Keratinocyte (primary cell): ENCODE data around the gene TKT.
"Not testable (repeated sequence)": the region's sequence is repeated elsewhere in the genome, so short reads cannot be mapped to it uniquely, and the experiment has no call there.

Experiments
- EZH2 ChIP-seq: IDR thresholded peaks from one replicate; pipeline ENCODE4 v1.6.1; 2012; ENCODE audit warnings: inconsistent platforms, mild to moderate bottlenecking, low read length, moderate library complexity
- TF ChIP-seq, protein P1 (sequence below), 3 experiments: IDR thresholded peaks in 1 of 3; conservative IDR thresholded peaks in 1 of 3; optimal IDR thresholded peaks in 1 of 3; 2 replicates in 2 of 3; 3 replicates in 1 of 3; pipeline versions ENCODE3 to v1.5.1; 2011; ENCODE audit warnings: low read length in 3 of 3, mild to moderate bottlenecking in 3 of 3, moderate library complexity in 2 of 3, control low read depth in 1 of 3, inconsistent platforms in 1 of 3; ENCODE audit not compliant: insufficient read depth in 2 of 3; ENCODE audit errors: extremely low read depth in 1 of 3

DNA sequence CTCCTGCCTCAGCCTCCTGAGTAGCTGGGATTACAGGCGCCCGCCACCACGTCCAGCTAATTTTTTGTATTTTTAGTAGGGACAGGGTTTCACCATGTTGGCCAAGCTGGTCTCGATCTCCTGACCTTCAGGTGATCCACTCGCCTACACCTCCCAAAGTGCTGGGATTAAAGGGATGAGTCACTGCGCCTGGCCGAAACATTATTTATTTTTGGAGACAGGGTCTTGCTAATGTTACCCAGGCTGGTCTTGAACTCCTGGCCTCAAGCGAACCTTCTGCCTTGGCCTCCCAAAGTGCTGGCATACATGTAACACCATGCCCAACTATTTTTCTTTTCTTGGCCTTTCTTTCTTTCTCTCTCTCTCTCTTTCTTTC lies 2.9 kb downstream of the TKT start:
- TF ChIP-seq, protein P1, sequence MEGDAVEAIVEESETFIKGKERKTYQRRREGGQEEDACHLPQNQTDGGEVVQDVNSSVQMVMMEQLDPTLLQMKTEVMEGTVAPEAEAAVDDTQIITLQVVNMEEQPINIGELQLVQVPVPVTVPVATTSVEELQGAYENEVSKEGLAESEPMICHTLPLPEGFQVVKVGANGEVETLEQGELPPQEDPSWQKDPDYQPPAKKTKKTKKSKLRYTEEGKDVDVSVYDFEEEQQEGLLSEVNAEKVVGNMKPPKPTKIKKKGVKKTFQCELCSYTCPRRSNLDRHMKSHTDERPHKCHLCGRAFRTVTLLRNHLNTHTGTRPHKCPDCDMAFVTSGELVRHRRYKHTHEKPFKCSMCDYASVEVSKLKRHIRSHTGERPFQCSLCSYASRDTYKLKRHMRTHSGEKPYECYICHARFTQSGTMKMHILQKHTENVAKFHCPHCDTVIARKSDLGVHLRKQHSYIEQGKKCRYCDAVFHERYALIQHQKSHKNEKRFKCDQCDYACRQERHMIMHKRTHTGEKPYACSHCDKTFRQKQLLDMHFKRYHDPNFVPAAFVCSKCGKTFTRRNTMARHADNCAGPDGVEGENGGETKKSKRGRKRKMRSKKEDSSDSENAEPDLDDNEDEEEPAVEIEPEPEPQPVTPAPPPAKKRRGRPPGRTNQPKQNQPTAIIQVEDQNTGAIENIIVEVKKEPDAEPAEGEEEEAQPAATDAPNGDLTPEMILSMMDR (optimal IDR thresholded peaks at IDR 0.05 in 1 of 3, IDR thresholded peaks at IDR 0.05 in 1 of 3, conservative IDR thresholded peaks at IDR 0.05 in 1 of 3; ENCODE audit: extremely low read depth in 1 of 3, insufficient read depth in 2 of 3, low read length in 3 of 3): not testable (repeated sequence)
- TF ChIP-seq EZH2: not testable (repeated sequence)
